PC-9 (cell line): ENCODE measurements around the gene GINS1. TPM values are rescaled to one million over a fixed set of nuclear protein-coding genes. Genes with fewer than 3 reads are reported as not detected.

ENCODE experiments used
- BruUV-seq: library from RNA; stranded (reverse); fragments of 400-500 nt; replicated peaks from 2 replicates; lab custom pipeline; 2021; lab: Mats Ljungman, UMichigan
- CTCF ChIA-PET: fragments of 300-600 bp; sonication (Branson Sonifier 250); formaldehyde crosslinking; loops from one replicate; lab custom pipeline; 2022; ENCODE audit warnings: antibody characterized with exemption; lab: Charles Lee
- POLR2A ChIA-PET: fragments of 300-600 bp; sonication (Branson Sonifier 250); formaldehyde crosslinking; loops from one replicate; lab custom pipeline; 2022; ENCODE audit warnings: antibody characterized with exemption; ENCODE audit not compliant: unreplicated experiment; lab: Charles Lee
- DNase-seq, 2 experiments: peaks; one replicate each; pipeline versions ENCODE4 v3.0.0 to v3.0.0-alpha.2; 2015 to 2022; ENCODE audit warnings: mixed read lengths in 1 of 2
- H2AFZ ChIP-seq: fragments of 200-600 bp; sonication (generic); 2 replicates; pipeline ENCODE4 v1.8.1; 2017; ENCODE audit warnings: antibody characterized with exemption
- H3F3A ChIP-seq: fragments of 200-600 bp; sonication (generic); 2 replicates; pipeline ENCODE4 v1.8.1; 2017; ENCODE audit warnings: antibody characterized with exemption, mild to moderate bottlenecking, low read depth; ENCODE audit not compliant: insufficient read depth
- H3K27ac ChIP-seq: fragments of 200-600 bp; sonication (generic); 2 replicates; pipeline ENCODE4 v1.6.1; 2016; ENCODE audit warnings: mixed run types
- H3K27me3 ChIP-seq: fragments of 200-600 bp; sonication (generic); 2 replicates; pipeline ENCODE4 v1.6.1; 2016; ENCODE audit warnings: low read depth, mixed run types; ENCODE audit not compliant: insufficient read depth
- H3K36me3 ChIP-seq: fragments of 200-600 bp; sonication (generic); 2 replicates; pipeline ENCODE4 v1.6.1; 2016; ENCODE audit warnings: low read depth, mixed run types
- H3K4me1 ChIP-seq: fragments of 200-600 bp; sonication (generic); replicated peaks from 2 replicates; pipeline ENCODE4 v1.6.1; 2016; ENCODE audit warnings: mixed run types; ENCODE audit not compliant: insufficient read depth
- H3K4me2 ChIP-seq: fragments of 200-600 bp; sonication (generic); 2 replicates; pipeline ENCODE4 v1.6.1; 2017; ENCODE audit warnings: mixed run types
- H3K4me3 ChIP-seq: fragments of 200-600 bp; sonication (generic); 2 replicates; pipeline ENCODE4 v1.6.1; 2016; ENCODE audit warnings: mixed run types
- H3K79me2 ChIP-seq: fragments of 200-600 bp; sonication (generic); 2 replicates; pipeline ENCODE4 v1.6.1; 2017; ENCODE audit warnings: low read depth, mixed run types
- H3K9me2 ChIP-seq: fragments of 200-600 bp; sonication (generic); 2 replicates; pipeline ENCODE4 v1.8.1; 2017; ENCODE audit warnings: mild to moderate bottlenecking; ENCODE audit not compliant: insufficient read depth
- H3K9me3 ChIP-seq: fragments of 200-600 bp; sonication (generic); 2 replicates; pipeline ENCODE4 v1.8.1; 2016; ENCODE audit warnings: low read depth; ENCODE audit not compliant: insufficient read depth
- H4K20me1 ChIP-seq: fragments of 200-600 bp; sonication (generic); 2 replicates; pipeline ENCODE4 v1.8.1; 2017; ENCODE audit not compliant: insufficient read depth
- EZH2 ChIP-seq: fragments of 200-600 bp; sonication (generic); IDR thresholded peaks from 2 replicates; pipeline ENCODE4 v1.8.0; 2017; ENCODE audit warnings: antibody characterized with exemption, low read depth
- intact Hi-C: fragments of 100-400 bp; cut with micrococcal nuclease; formaldehyde crosslinking; loops from one replicate; pipeline ENCODE4 v1.10.0; 2022; ENCODE audit not compliant: unreplicated experiment
- total RNA-seq: library from RNA; stranded (reverse); gene quantifications from 2 replicates; pipeline ENCODE4 v1.2.3, GENCODE V29; 2021
- TF ChIP-seq, protein P1 (sequence below): fragments of 200-600 bp; sonication (generic); conservative IDR thresholded peaks from 2 replicates; pipeline ENCODE4 v1.6.1; 2017; ENCODE audit warnings: mixed run types, antibody characterized with exemption, mild to moderate bottlenecking, moderate library complexity

GINS1 gene
- total RNA-seq, 1 experiment from 2014 or later, result 27.8 TPM

DNA sequence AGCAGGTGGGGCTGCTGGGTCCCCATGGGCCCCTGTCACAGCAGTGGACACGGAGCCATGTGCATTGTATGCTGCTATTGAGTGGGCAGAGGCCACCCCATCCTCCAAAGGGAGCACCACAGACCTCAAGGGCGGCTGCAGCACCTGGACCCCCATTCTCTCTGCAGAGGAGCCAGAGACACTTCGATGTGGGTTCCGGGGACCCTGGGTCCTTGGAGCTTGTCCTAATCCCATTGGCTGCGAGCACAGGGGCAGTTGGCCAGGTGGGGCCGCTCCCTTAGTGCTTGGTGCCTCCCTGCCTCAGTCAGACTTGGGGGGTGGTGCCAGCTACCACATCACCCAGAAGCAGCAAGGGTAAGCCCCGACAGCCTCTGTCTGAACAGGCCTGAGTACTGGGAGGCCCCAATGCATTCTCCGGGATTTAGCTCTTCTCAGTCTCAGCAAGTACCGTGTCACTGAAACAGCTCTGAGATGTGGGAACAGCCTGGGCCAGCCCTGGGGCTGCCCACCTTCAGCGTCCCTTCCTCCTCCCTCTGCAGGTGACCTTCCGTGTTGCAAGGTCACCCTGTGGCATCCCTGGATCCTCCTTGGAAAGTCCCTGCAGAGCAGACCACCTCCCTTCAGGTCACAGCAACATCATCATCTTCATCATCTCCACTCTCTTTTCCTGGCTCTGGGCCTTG is 73.9 kb downstream of the GINS1 start:
- no peak for DNase-seq
- ChIA-PET POLR2A (no interaction called here), CTCF (no interaction called here)
- intact Hi-C loops, result loop anchor here (10.0 kb wide), 1 partner anchor 63 kb away; no protein-coding TSS in a partner anchor
- no peaks in the 10 kb centered on the region for H3K79me2 ChIP-seq
- H2AFZ ChIP-seq, result no peak overlapping the region
- peaks cover 16% of the 10 kb centered on the region for H3K4me1 ChIP-seq
- H3F3A ChIP-seq, result peaks cover 5% of the 10 kb centered on the region
- H3K27me3 ChIP-seq, result no peaks in the 10 kb centered on the region
- TF ChIP-seq EZH2, result no peak
- TF ChIP-seq, protein P1, sequence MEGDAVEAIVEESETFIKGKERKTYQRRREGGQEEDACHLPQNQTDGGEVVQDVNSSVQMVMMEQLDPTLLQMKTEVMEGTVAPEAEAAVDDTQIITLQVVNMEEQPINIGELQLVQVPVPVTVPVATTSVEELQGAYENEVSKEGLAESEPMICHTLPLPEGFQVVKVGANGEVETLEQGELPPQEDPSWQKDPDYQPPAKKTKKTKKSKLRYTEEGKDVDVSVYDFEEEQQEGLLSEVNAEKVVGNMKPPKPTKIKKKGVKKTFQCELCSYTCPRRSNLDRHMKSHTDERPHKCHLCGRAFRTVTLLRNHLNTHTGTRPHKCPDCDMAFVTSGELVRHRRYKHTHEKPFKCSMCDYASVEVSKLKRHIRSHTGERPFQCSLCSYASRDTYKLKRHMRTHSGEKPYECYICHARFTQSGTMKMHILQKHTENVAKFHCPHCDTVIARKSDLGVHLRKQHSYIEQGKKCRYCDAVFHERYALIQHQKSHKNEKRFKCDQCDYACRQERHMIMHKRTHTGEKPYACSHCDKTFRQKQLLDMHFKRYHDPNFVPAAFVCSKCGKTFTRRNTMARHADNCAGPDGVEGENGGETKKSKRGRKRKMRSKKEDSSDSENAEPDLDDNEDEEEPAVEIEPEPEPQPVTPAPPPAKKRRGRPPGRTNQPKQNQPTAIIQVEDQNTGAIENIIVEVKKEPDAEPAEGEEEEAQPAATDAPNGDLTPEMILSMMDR, result no peak
- H3K27ac ChIP-seq, result no peak overlapping the region
- no peak overlapping the region for H3K4me2 ChIP-seq
- H4K20me1 ChIP-seq, result no peaks in the 10 kb centered on the region
- BruUV-seq, result no TSS peak
- no peak overlapping the region for H3K4me3 ChIP-seq
- no peaks in the 10 kb centered on the region for H3K9me3 ChIP-seq
- H3K9me2 ChIP-seq, result no peaks in the 10 kb centered on the region
- no peaks in the 10 kb centered on the region for H3K36me3 ChIP-seq

GRCh38 chr20:25481918-25482253 is 74.4 kb downstream of the GINS1 start:
- no peaks in the 10 kb centered on the region for H4K20me1 ChIP-seq
- H3K9me3 ChIP-seq, result no peaks in the 10 kb centered on the region
- BruUV-seq, result no TSS peak
- DNase-seq, result no peak
- TF ChIP-seq EZH2, result no peak
- TF ChIP-seq, protein P1, result no peak
- H3F3A ChIP-seq, result peaks cover 5% of the 10 kb centered on the region
- CTCF ChIA-PET, result interaction anchor here (0.6 kb wide), 1 partner anchor 88 kb away, joined by 4 read pairs; no protein-coding TSS in a partner anchor
- H3K4me1 ChIP-seq, result peaks cover 16% of the 10 kb centered on the region
- POLR2A ChIA-PET, result no interaction called here
- H3K27ac ChIP-seq, result no peak overlapping the region
- H2AFZ ChIP-seq, result no peak overlapping the region
- no peaks in the 10 kb centered on the region for H3K36me3 ChIP-seq
- no peak overlapping the region for H3K4me3 ChIP-seq
- H3K4me2 ChIP-seq, result no peak overlapping the region
- H3K27me3 ChIP-seq, result no peaks in the 10 kb centered on the region
- no peaks in the 10 kb centered on the region for H3K79me2 ChIP-seq
- no peaks in the 10 kb centered on the region for H3K9me2 ChIP-seq
- intact Hi-C loops, result loop anchor here (10.0 kb wide), 1 partner anchor 63 kb away; no protein-coding TSS in a partner anchor

- no peak overlapping the region for H3K4me2 ChIP-seq
- peaks cover 16% of the 10 kb centered on the region for H3K4me1 ChIP-seq
- H3K9me2 ChIP-seq, result no peaks in the 10 kb centered on the region
- TF ChIP-seq, protein P1, result no peak
- no peak for TF ChIP-seq EZH2
- H3F3A ChIP-seq, result peaks cover 5% of the 10 kb centered on the region
- no peaks in the 10 kb centered on the region for H4K20me1 ChIP-seq
- H2AFZ ChIP-seq, result no peak overlapping the region
- POLR2A ChIA-PET, result no interaction called here
- no peaks in the 10 kb centered on the region for H3K79me2 ChIP-seq
- BruUV-seq, result no TSS peak
- H3K36me3 ChIP-seq, result no peaks in the 10 kb centered on the region
- intact Hi-C loops, result loop anchor here (2.0 to 10.0 kb wide), 2 partner anchors 25 to 61 kb away; no protein-coding TSS in a partner anchor
- CTCF ChIA-PET, result no interaction called here
- H3K27me3 ChIP-seq, result no peaks in the 10 kb centered on the region
- H3K27ac ChIP-seq, result no peak overlapping the region
- no peaks in the 10 kb centered on the region for H3K9me3 ChIP-seq
- no peak for DNase-seq
- H3K4me3 ChIP-seq, result no peak overlapping the region
Measured at GRCh38 chr20:25483431-25484132, 76.1 kb downstream of the GINS1 start.
